ENCODE results near the gene SCMH1. TPM values are rescaled to one million over a fixed set of nuclear protein-coding genes. Genes with fewer than 3 reads are reported as not detected.

SCMH1 gene
- total and polyA plus RNA-seq, 2 experiments from 2014 or later, result 15.0 to 19.4 TPM

DNA sequence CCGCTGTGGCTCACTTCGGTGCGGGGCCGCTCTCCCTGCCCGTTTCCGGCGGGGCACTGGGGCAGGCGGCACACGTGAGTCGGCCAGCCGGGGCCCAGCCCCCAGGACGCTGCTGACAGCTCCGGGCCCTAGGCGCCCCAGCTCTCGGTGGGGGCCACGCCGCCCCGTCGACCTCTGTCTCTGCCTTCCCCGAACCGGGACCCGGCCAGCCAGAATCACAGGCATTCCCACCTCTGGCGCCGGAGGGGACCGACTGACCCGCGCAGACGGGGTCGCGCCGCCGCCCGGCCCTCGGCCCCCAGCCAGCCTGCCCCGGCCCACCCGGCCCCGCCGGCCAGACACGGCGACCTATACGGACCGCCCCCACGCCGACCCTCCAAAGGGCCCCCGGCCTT, 755 bp downstream of the SCMH1 start (continued):
- TF ChIP-seq ZNF462 (CRISPR knock-in tag; IDR thresholded peaks at IDR 0.05), result no peak
- TF ChIP-seq EZH2phosphoT487 (IDR thresholded peaks at IDR 0.05; ENCODE audit: unreplicated experiment), result no peak
- peak; percentile 29; the same call in 1 of the 2 replicates for TF ChIP-seq ETS1 (IDR thresholded peaks at IDR 0.05)
- TF ChIP-seq JUNB (IDR thresholded peaks at IDR 0.05; ENCODE audit: unreplicated experiment), result no peak
- TF ChIP-seq POLR2AphosphoS5 (IDR thresholded peaks at IDR 0.05; ENCODE audit: low read depth), result 0 out of 2 replicates have a peak, but pooled peaks have one; percentile 20
- no peak for TF ChIP-seq NANOG (IDR thresholded peaks at IDR 0.05; ENCODE audit: borderline replicate concordance)

DNA sequence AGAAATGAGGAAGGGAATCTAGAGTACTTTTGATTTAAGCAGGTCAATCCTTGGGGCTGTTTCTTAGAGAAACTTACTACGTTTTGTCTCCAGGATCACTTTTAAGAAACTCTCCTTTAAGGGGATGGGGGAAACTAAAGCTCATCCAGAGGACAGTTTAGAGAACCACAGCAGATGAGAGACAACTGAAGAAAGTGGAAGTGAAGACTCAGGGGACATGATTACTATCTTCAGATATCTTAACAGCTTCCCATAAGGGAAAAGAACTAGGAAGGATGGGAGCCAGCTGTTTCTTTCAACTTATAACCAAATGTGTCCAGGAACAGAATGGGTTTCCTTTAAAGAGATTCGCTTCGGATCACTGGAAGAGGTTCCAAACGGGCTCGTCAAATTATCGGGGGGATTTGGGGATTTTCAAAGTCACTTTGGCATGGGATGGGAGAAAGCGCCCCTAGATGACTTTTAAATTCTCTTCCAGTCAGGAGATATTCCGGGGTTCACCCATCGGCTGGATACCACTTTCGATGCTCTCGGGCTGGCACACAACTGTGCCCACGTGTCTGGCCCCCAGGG, 1.2 kb downstream of the SCMH1 start:
- Mint-ChIP-seq H3K27ac (no peak overlapping the region), H3K36me3 (ENCODE audit: low read depth) (no peaks in the 10 kb centered on the region; the same call in 2 of the 3 replicates), H3K27me3 (ENCODE audit: insufficient read depth, low read depth, poor library complexity) (peaks cover 13% of the 10 kb centered on the region), H3K4me3 (peak overlapping the region; percentile 83), H3K9me3 (no peaks in the 10 kb centered on the region), H3K4me1 (peaks cover 25% of the 10 kb centered on the region)
- Histone ChIP-seq H4K20me1 (replicated peaks; ENCODE audit: insufficient read depth) (peaks cover 2% of the 10 kb centered on the region; the same call in 1 of the 2 replicates), H3K4me1 (ENCODE audit: insufficient read depth) (peaks cover 14% of the 10 kb centered on the region), H3K27ac (ENCODE audit: low read depth) (no peak overlapping the region), H3K27me3 (ENCODE audit: insufficient read depth) (peaks cover 30% of the 10 kb centered on the region), H3K79me2 (replicated peaks; ENCODE audit: insufficient read depth) (peaks cover 28% of the 10 kb centered on the region; the same call in 1 of the 2 replicates), H3K36me3 (ENCODE audit: insufficient read depth) (no peaks in the 10 kb centered on the region), H3K9me2 (ENCODE audit: insufficient read depth) (no peaks in the 10 kb centered on the region), H3F3A (replicated peaks; ENCODE audit: low read depth) (peaks cover 5% of the 10 kb centered on the region; the same call in 1 of the 2 replicates), H3K4me2 (peak overlapping the region; percentile 76), H3K4me3 (peak overlapping the region; percentile 80), H2AFZ (peak overlapping the region; percentile 83)
- no peak for ATAC-seq
- DNase-seq (ENCODE audit: low spot score), result no peak
- TF ChIP-seq, protein P1, sequence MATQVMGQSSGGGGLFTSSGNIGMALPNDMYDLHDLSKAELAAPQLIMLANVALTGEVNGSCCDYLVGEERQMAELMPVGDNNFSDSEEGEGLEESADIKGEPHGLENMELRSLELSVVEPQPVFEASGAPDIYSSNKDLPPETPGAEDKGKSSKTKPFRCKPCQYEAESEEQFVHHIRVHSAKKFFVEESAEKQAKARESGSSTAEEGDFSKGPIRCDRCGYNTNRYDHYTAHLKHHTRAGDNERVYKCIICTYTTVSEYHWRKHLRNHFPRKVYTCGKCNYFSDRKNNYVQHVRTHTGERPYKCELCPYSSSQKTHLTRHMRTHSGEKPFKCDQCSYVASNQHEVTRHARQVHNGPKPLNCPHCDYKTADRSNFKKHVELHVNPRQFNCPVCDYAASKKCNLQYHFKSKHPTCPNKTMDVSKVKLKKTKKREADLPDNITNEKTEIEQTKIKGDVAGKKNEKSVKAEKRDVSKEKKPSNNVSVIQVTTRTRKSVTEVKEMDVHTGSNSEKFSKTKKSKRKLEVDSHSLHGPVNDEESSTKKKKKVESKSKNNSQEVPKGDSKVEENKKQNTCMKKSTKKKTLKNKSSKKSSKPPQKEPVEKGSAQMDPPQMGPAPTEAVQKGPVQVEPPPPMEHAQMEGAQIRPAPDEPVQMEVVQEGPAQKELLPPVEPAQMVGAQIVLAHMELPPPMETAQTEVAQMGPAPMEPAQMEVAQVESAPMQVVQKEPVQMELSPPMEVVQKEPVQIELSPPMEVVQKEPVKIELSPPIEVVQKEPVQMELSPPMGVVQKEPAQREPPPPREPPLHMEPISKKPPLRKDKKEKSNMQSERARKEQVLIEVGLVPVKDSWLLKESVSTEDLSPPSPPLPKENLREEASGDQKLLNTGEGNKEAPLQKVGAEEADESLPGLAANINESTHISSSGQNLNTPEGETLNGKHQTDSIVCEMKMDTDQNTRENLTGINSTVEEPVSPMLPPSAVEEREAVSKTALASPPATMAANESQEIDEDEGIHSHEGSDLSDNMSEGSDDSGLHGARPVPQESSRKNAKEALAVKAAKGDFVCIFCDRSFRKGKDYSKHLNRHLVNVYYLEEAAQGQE (IDR thresholded peaks at IDR 0.05; ENCODE audit: unreplicated experiment), result no peak
